ENCODE results near the gene CHRND.
"Not testable (repeated sequence)": the region's sequence is repeated elsewhere in the genome, so short reads cannot be mapped to it uniquely, and the experiment has no call there.

CHRND gene

GRCh38 chr2:232563580-232563979, 37.6 kb downstream of the CHRND start:
- DNase-seq (ENCODE audit: low read depth, low spot score) = peak; percentile 40
- no peak for TF ChIP-seq CTCF (IDR thresholded peaks at IDR 0.05; ENCODE audit: insufficient read depth, low read length, missing control alignments)
- no peak overlapping the region for H3K4me3 ChIP-seq (ENCODE audit: low read depth, low read length)
- ChIA-PET CTCF (interaction anchor here (1.4 kb wide), 1 partner anchor 9 kb away, joined by 3 read pairs; no protein-coding TSS in a partner anchor), POLR2A (interaction anchor here (0.6 to 0.9 kb wide), 2 partner anchors 13 to 301 kb away, joined by 3 to 6 read pairs; partner anchors contain the start of genes EIF4E2 and TIGD1)

- POLR2A ChIA-PET = interaction anchor here (2.4 kb wide), 1 partner anchor 17 kb away, joined by 9 read pairs; the partner anchor contains the start of genes EIF4E2 and TIGD1
- no peak for DNase-seq (ENCODE audit: low read depth, low spot score)
- H3K4me3 ChIP-seq (ENCODE audit: low read depth, low read length) = no peak overlapping the region
- TF ChIP-seq CTCF (IDR thresholded peaks at IDR 0.05; ENCODE audit: insufficient read depth, low read length, missing control alignments) = no peak
- CTCF ChIA-PET = interaction anchor here (0.9 kb wide), 1 partner anchor 891 kb away, joined by 3 read pairs; no protein-coding TSS in a partner anchor
Measured at GRCh38 chr2:232567721-232568120, 41.8 kb downstream of the CHRND start.

- CTCF ChIA-PET = interaction anchor here (0.8 to 1.2 kb wide), 3 partner anchors 11 to 891 kb away, joined by 3 to 4 read pairs (median 3); partner anchors contain the start of gene ATG16L1
- no peak for TF ChIP-seq CTCF (IDR thresholded peaks at IDR 0.05; ENCODE audit: insufficient read depth, low read length, missing control alignments)
- H3K4me3 ChIP-seq (ENCODE audit: low read depth, low read length) = no peak overlapping the region
- DNase-seq (ENCODE audit: low read depth, low spot score) = peak; percentile 31
- POLR2A ChIA-PET = interaction anchor here (2.4 kb wide), 1 partner anchor 18 kb away, joined by 9 read pairs; the partner anchor contains the start of genes EIF4E2 and TIGD1
Measured at GRCh38 chr2:232568161-232568560, 42.2 kb downstream of the CHRND start.

- no peak for TF ChIP-seq CTCF (IDR thresholded peaks at IDR 0.05; ENCODE audit: insufficient read depth, low read length, missing control alignments)
- CTCF ChIA-PET = interaction anchor here (1.2 kb wide), 1 partner anchor 10 kb away, joined by 4 read pairs; no protein-coding TSS in a partner anchor
- no peak overlapping the region for H3K4me3 ChIP-seq (ENCODE audit: low read depth, low read length)
- no peak for DNase-seq (ENCODE audit: low read depth, low spot score)
- POLR2A ChIA-PET = interaction anchor here (2.4 kb wide), 1 partner anchor 19 kb away, joined by 9 read pairs; the partner anchor contains the start of genes EIF4E2 and TIGD1
Measured at GRCh38 chr2:232569541-232569940, 43.6 kb downstream of the CHRND start.

- DNase-seq (ENCODE audit: low read depth, low spot score); H3K4me3 ChIP-seq (ENCODE audit: low read depth, low read length); POLR2A ChIA-PET: not testable (repeated sequence)
- CTCF ChIA-PET = interaction anchor here (1.3 kb wide), 1 partner anchor 35 kb away, joined by 3 read pairs; no protein-coding TSS in a partner anchor
Measured at GRCh38 chr2:232570481-232570880, 44.5 kb downstream of the CHRND start.

- DNase-seq (ENCODE audit: low read depth, low spot score) = no peak
- H3K4me3 ChIP-seq (ENCODE audit: low read depth, low read length) = no peak overlapping the region
- TF ChIP-seq CTCF (IDR thresholded peaks at IDR 0.05; ENCODE audit: insufficient read depth, low read length, missing control alignments) = no peak
- ChIA-PET POLR2A (no interaction called here), CTCF (interaction anchor here (1.3 kb wide), 1 partner anchor 34 kb away, joined by 3 read pairs; no protein-coding TSS in a partner anchor)
Measured at GRCh38 chr2:232571026-232571474, 45.1 kb downstream of the CHRND start.

Measured in AG04449 (cell line).